Activated T-cell treated with anti-CD3 and anti-CD28 coated beads, Interleukin-2, amount 50 U/mL, for 24 hours (primary cell): ENCODE results near the gene CEP192.

ENCODE experiments used
- DNase-seq: peaks from one replicate; pipeline ENCODE4 v3.0.0-alpha.2; 2020
- H3K27ac Mint-ChIP-seq: 2 replicates; pipeline ENCODE4 v1.8.0; 2020; ENCODE audit warnings: mild to moderate bottlenecking, mixed read lengths
- H3K27me3 Mint-ChIP-seq: 2 replicates; pipeline ENCODE4 v1.8.0; 2020; ENCODE audit warnings: mixed read lengths
- H3K36me3 Mint-ChIP-seq: 2 replicates; pipeline ENCODE4 v1.8.0; 2020; ENCODE audit warnings: low read depth, mixed read lengths
- H3K4me1 Mint-ChIP-seq: 2 replicates; pipeline ENCODE4 v1.8.0; 2020; ENCODE audit warnings: low read depth, mixed read lengths
- H3K4me3 Mint-ChIP-seq: 2 replicates; pipeline ENCODE4 v1.8.0; 2020; ENCODE audit warnings: mild to moderate bottlenecking, moderate library complexity, mixed read lengths
- H3K9me3 Mint-ChIP-seq: 2 replicates; pipeline ENCODE4 v1.8.0; 2020; ENCODE audit warnings: mixed read lengths

CEP192 gene

DNA sequence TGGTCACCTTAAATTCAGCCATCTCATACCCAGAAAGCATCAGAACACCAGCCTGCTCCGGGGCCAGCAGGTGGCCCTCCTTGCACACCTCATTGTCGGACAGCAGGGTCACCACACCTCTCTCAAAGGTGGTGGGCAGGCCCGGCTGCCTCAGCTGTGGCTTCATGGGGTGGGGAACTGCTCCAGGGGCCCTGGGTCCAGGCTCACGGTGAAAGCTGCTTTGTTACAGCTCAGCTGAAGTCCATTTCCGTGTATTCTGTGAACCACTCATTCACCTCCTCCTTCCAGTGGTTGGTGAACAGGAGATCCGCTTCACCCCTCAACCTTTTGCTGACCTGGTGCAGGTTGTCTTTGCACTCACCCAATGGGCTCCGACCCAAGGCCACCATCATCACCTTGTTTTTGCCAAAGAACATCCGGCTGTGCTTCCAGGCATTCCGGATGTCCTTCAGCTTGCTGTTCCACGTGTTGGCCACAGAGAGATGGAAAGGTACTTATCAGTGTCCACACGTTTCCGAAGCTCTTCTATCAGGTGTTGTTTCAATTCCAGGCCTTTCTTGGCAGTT is 148.8 kb downstream of the CEP192 start:
- H3K27me3 Mint-ChIP-seq, result peaks cover 11% of the 10 kb centered on the region
- H3K27ac Mint-ChIP-seq, result no peak overlapping the region
- peaks cover 29% of the 10 kb centered on the region for H3K4me1 Mint-ChIP-seq
- peaks cover 4% of the 10 kb centered on the region for H3K36me3 Mint-ChIP-seq
- H3K9me3 Mint-ChIP-seq, result peaks cover 5% of the 10 kb centered on the region
- H3K4me3 Mint-ChIP-seq, result no peak overlapping the region
- no peak for DNase-seq

DNA sequence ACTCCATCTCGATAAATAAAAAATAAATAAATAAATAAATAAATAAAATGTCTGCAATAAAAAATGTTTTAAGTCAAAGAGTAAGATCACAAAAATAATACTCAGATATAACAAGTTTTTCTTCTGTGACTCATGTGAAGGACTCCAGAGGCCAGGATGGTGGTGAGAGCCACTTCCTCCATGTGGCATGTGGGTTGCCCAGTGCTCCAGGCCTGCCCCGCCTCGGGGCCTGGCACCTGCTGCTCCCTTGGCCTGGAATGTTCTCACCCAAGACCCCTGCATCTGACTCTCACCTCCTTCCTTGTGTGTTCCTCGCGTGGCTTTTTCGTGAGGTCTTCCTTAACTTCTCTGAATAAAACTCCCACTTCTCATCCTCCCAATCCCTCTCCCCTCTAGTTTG is 150.0 kb downstream of the CEP192 start:
- Mint-ChIP-seq H3K4me1 (peaks cover 21% of the 10 kb centered on the region), H3K27ac (no peak overlapping the region), H3K27me3 (peaks cover 1% of the 10 kb centered on the region), H3K4me3 (no peak overlapping the region), H3K9me3 (peaks cover 5% of the 10 kb centered on the region), H3K36me3 (peaks cover 4% of the 10 kb centered on the region)
- no peak for DNase-seq

DNA sequence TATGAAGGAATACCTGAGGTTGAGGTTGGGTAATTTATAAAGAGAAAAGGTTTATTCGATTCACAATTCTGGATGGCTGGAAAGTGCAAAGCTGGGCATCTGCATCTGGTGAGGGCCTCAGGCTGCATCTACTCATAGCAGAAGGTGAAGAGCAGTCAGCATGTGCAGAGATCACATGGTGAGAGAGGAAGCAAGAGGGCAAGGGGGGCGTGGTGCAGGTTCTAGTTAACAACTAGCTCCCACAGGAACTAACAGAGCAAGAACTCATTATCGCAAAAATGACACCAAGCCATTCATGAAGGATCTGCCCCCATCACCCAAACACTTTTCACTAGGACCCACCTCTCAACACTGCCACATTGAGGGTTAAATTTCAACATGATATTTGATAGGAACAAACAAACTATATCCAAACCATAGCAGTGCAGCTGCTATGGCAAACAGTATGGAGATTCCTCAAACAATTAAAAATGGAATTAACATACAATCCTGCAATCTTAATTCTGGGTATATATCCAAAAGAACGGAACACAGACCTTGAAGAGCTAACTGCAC is 154.6 kb downstream of the CEP192 start:
- peaks cover 3% of the 10 kb centered on the region for H3K4me1 Mint-ChIP-seq
- DNase-seq, result no peak
- H3K36me3 Mint-ChIP-seq, result peaks cover 2% of the 10 kb centered on the region
- H3K27ac Mint-ChIP-seq, result no peak overlapping the region
- H3K4me3 Mint-ChIP-seq, result no peak overlapping the region
- H3K27me3 Mint-ChIP-seq, result no peaks in the 10 kb centered on the region
- peaks cover 5% of the 10 kb centered on the region for H3K9me3 Mint-ChIP-seq

DNA sequence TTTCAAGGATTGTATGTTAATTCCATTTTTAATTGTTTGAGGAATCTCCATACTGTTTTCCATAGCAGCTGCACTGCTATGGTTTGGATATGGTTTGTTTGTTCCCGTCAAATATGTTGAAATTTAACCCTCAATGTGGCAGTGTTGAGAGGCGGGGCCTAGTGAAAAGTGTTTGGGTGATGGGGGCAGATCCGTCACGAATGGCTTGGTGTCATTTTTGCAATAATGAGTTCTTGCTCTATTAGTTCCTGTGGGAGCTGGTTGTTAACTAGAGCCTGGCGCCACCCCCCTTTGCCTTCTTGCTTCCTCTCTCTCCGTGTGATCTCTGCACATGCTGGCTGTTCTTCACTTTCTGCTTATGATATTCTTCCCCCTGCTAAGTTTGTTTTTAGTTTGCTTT is 156.0 kb downstream of the CEP192 start:
- H3K4me3 Mint-ChIP-seq, result no peak overlapping the region
- peaks cover 2% of the 10 kb centered on the region for H3K36me3 Mint-ChIP-seq
- no peaks in the 10 kb centered on the region for H3K27me3 Mint-ChIP-seq
- no peak overlapping the region for H3K27ac Mint-ChIP-seq
- peaks cover 3% of the 10 kb centered on the region for H3K4me1 Mint-ChIP-seq
- peaks cover 5% of the 10 kb centered on the region for H3K9me3 Mint-ChIP-seq
- no peak for DNase-seq

DNA sequence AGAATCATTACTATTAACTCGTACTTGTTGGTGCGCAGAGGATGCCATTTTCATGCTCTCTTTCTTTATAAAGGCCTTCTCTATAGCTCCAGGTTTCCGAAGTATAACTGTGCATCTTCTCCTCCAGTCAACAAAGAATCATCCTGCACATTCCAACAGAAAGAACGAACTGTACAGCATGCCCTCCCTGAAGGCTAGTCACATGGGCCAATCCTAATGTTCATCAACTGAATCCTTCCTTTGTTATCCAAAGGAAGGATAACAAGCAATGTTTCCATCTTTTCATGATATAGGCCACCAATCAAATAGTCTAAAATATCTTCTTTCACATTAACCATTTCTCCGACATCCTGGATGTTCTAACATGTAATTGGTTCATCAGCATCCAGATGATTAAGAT is 160.5 kb downstream of the CEP192 start:
- H3K36me3 Mint-ChIP-seq, result no peaks in the 10 kb centered on the region
- peaks cover 14% of the 10 kb centered on the region for H3K9me3 Mint-ChIP-seq
- H3K27ac Mint-ChIP-seq, result no peak overlapping the region
- no peak for DNase-seq
- peaks cover 3% of the 10 kb centered on the region for H3K4me1 Mint-ChIP-seq
- no peaks in the 10 kb centered on the region for H3K27me3 Mint-ChIP-seq
- no peak overlapping the region for H3K4me3 Mint-ChIP-seq

DNA sequence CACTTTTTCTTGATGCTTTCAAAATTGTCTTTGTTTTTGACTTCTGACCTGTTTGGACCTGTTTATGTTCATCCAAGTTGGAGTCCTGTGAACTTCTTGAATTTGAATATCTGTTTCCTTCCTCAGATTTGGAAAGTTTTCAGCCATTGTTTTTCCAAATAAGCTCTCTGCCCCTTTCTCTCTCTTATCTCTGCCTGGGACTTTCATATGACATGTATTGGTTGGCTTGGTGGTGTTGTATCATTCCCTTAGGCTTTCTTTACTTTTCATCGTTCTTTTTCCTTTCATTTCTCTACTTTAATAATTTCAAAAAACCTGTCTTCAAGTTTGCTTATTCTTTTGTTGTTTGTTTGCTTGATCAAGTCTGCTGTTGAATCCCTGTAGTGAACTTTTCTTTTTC is 167.3 kb downstream of the CEP192 start:
- no peak overlapping the region for H3K4me3 Mint-ChIP-seq
- no peak for DNase-seq
- peaks cover 3% of the 10 kb centered on the region for H3K4me1 Mint-ChIP-seq
- H3K36me3 Mint-ChIP-seq, result no peaks in the 10 kb centered on the region
- no peak overlapping the region for H3K27ac Mint-ChIP-seq
- peaks cover 29% of the 10 kb centered on the region for H3K9me3 Mint-ChIP-seq
- no peaks in the 10 kb centered on the region for H3K27me3 Mint-ChIP-seq

DNA sequence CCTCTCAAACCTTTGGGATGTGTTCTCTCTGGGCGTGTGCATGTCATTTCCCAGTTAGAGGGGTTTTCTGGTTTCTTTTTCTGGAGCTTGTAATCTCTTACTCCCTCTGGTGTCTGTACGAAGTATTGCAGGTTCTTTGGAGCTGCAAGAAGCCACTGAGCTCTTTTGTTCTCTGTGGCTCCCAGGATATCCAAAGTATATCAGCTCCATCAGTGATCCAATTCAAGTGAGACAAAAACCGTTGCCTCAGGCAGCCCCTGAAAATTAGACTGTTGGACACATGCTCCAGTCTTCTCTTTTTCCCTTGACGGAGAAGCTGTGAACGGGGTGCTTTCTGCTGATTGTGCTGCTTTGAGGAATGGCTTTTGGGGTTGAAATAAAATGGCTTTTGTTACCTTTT is 168.4 kb downstream of the CEP192 start:
- Mint-ChIP-seq H3K36me3 (no peaks in the 10 kb centered on the region), H3K9me3 (peaks cover 29% of the 10 kb centered on the region), H3K27ac (no peak overlapping the region), H3K4me3 (no peak overlapping the region), H3K27me3 (no peaks in the 10 kb centered on the region), H3K4me1 (peaks cover 3% of the 10 kb centered on the region)
- DNase-seq, result no peak

DNA sequence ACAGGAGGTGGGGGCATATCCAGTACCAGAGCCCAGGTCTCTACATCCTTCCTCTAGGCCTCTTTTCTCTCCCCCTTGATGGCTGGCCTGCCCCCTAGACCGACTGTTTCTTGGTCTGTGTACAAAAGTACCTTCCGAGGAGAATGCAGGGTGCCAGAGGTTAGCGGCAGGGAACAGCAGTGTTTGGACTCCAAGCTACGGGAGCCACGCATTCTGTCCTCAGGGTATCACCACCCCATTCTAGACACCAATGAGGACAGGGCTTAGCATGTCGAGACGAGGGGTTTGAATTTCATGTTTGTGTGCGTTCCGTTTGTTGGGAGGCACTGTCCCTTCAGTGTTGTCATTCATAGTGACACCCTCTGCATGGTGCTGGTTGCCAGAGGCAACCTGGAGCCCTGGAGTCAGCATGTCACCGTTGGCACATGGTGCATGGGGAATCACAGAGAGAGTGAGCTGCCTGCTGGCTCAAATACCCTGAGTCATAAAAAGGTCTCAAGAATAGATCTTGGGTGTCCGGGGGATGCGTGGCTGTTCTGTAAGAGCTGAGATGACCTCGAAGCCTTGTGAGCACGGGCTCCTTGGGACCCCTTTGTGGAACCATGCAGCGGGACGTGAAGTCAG is 170.2 kb downstream of the CEP192 start:
- Mint-ChIP-seq H3K36me3 (no peaks in the 10 kb centered on the region), H3K27me3 (no peaks in the 10 kb centered on the region), H3K27ac (no peak overlapping the region), H3K9me3 (peaks cover 17% of the 10 kb centered on the region), H3K4me3 (no peak overlapping the region), H3K4me1 (peaks cover 3% of the 10 kb centered on the region)
- DNase-seq, result no peak

DNA sequence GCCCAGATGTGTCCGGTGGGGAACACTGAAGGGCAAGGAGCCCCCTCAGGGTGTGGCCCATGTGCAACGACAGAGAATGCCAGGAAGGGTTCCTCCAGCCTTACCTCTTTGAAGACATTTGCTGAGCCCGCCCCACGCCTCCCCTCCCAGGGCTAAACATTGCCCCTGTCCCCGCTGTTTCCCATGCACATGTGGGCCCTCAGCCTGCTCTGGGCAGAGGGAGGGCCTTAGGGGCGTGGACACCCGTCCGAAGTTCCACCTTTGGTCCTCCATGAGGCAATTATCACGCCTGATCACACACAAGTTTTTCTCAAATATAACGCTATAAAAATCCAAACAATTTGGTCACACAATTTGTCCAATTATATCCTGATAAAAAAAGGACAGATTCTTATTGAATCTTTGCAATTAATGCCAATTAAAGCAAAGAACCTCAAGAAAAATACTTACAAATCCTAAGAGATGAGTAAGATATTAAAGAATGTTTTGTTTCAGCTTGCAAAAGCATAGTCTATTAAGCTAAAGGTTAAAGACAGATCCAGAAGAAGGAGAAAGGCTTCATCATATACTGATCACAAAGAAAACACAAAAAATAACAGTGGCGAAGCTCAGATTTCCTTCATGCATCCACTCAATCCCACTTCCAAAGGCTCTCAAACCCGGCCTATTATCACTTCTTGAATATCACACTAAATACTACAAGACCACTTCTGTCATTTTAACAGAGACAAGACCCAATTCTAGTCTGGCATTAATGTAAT is 172.2 kb downstream of the CEP192 start:
- Mint-ChIP-seq H3K4me3 (no peak overlapping the region), H3K27me3 (peaks cover 8% of the 10 kb centered on the region), H3K27ac (no peak overlapping the region), H3K9me3 (peaks cover 3% of the 10 kb centered on the region), H3K4me1 (peaks cover 3% of the 10 kb centered on the region), H3K36me3 (no peaks in the 10 kb centered on the region)
- no peak for DNase-seq

DNA sequence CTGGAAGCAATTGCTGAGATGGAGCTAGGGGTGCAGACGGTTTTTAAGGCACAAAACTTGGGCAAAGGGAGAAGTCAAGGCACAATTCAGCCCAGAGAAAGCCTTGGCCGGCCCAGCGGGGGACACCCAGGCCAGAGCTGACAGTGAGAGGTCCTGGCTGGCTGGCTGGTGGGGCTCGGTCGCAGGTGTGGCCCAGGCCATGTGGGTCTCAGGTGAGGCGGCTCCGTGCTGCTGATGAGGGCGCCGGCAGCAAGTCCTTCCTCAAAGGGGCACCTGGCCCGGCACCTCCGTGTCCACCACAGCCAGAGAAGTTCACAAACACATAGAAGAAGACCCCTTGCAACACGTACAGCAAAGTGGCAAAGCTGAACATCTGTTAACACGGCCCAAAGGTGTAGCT is 173.2 kb downstream of the CEP192 start:
- Mint-ChIP-seq H3K9me3 (no peaks in the 10 kb centered on the region), H3K27me3 (peaks cover 8% of the 10 kb centered on the region), H3K4me3 (no peak overlapping the region), H3K36me3 (no peaks in the 10 kb centered on the region), H3K4me1 (peaks cover 1% of the 10 kb centered on the region), H3K27ac (no peak overlapping the region)
- no peak for DNase-seq

DNA sequence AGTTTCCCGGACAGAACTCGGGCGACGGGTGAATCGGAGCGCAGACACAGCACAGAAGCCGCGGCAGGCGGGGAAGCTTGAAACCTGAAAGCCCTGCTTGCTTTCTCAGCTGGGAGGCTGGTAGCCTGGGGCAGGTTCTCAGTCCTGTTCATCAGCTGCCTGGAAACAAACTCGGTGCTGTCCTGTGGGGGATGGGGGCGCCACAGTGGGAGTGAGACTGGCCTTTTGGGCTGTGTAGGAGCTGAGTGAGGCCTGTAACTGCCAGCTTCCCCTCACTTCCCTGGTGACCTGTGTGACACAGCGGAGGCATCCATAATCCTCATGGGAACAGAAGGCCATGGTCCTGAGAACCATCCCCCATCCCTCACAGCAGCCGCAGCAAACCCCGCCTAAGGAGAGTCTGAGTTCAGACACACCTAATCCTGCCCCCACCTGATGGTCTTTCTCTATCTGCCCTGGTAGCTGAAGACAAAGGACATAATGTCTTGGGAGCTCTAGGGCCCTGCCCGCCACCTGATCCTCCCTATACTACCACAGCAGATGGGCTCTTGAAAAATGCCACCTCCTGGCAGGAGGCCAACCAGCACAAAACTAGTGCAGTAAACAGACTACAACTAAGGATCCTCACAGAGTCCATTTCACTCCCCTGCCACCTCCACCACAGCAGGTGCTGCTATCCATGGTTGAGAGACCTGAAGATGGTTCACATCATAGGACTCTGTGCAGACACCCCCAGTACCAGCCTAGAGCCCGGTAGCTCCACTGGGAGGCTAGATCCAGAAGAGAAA is 174.7 kb downstream of the CEP192 start:
- no peaks in the 10 kb centered on the region for H3K9me3 Mint-ChIP-seq
- H3K4me3 Mint-ChIP-seq, result no peak overlapping the region
- H3K4me1 Mint-ChIP-seq, result no peaks in the 10 kb centered on the region
- no peak for DNase-seq
- no peaks in the 10 kb centered on the region for H3K36me3 Mint-ChIP-seq
- no peak overlapping the region for H3K27ac Mint-ChIP-seq
- H3K27me3 Mint-ChIP-seq, result peaks cover 10% of the 10 kb centered on the region

DNA sequence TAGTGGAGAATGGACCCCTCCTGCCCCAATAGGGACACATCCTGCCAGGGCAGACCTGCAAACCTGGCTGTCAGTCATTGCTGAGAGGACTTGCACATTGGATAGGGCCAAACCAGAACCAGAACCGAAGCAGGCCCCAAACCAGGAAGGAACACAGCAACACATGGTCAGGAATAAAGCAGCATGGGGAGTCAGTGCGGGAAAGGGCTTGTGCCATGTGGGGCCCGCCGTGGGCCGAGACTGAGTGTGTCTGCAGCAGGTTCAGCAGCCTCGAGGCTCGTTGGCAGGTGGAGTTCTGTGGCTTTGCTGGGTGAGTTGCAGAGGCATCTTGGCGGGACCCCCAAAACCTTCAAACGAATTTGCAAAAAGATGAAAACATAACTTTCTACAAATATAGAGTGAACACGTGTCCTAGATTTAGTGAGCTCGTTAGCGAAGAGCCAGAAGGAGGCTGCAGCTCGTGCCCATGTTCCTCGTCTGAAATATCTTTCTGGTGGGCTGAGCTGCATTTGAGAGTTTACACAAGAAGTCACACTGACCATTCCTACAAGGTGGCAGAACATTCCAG is 182.5 kb downstream of the CEP192 start:
- Mint-ChIP-seq H3K27me3 (peaks cover 3% of the 10 kb centered on the region), H3K4me3 (no peak overlapping the region), H3K9me3 (no peaks in the 10 kb centered on the region), H3K27ac (no peak overlapping the region), H3K36me3 (no peaks in the 10 kb centered on the region), H3K4me1 (peaks cover 26% of the 10 kb centered on the region)
- no peak for DNase-seq
